Spleen (tissue), 11 donors: ENCODE data around the gene SERPINA9. TPM values are rescaled to one million over a fixed set of nuclear protein-coding genes. Genes with fewer than 3 reads are reported as not detected.
"Not testable (repeated sequence)": the region's sequence is repeated elsewhere in the genome, so short reads cannot be mapped to it uniquely, and the experiment has no call there.

ENCODE experiments used
- DNase-seq: peaks from one replicate; pipeline ENCODE4 v3.0.0-alpha.2; 2020
- H3K27ac ChIP-seq, 8 donors: fragments of 200-600 bp; sonication (generic) in 7 of 8; 1 replicate in 4 of 8; 2 replicates in 4 of 8; pipeline versions ENCODE4 v1.5.0 to v1.8.0; 2016 to 2021; ENCODE audit warnings: inconsistent platforms in 4 of 8, mild to moderate bottlenecking in 4 of 8, moderate library complexity in 1 of 8
- H3K27me3 ChIP-seq, 7 donors: fragments of 200-600 bp; sonication (generic) in 6 of 7; replicated peaks in 1 of 7; 1 replicate in 4 of 7; 2 replicates in 3 of 7; pipeline versions ENCODE4 v1.5.0 to v1.8.0; 2016 to 2021; ENCODE audit warnings: inconsistent platforms in 3 of 7, mild to moderate bottlenecking in 1 of 7
- H3K36me3 ChIP-seq, 6 donors: fragments of 200-600 bp; sonication (generic) in 5 of 6; 1 replicate in 4 of 6; 2 replicates in 2 of 6; pipeline versions ENCODE4 v1.5.0 to v1.8.0; 2016 to 2021; ENCODE audit warnings: inconsistent platforms in 2 of 6
- H3K4me1 ChIP-seq, 6 donors: fragments of 200-600 bp; sonication (generic) in 5 of 6; 1 replicate in 3 of 6; 2 replicates in 3 of 6; pipeline versions ENCODE4 v1.5.0 to v1.8.0; 2016 to 2021; ENCODE audit warnings: inconsistent platforms in 3 of 6
- H3K4me3 ChIP-seq, 8 donors: fragments of 200-600 bp; sonication (generic) in 7 of 8; 1 replicate in 4 of 8; 2 replicates in 4 of 8; pipeline versions ENCODE4 v1.5.0 to v1.8.0; 2016 to 2021; ENCODE audit warnings: inconsistent platforms in 4 of 8, mild to moderate bottlenecking in 4 of 8, moderate library complexity in 2 of 8
- H3K9me3 ChIP-seq, 8 donors: fragments of 200-600 bp; sonication (generic) in 7 of 8; 1 replicate in 4 of 8; 2 replicates in 4 of 8; pipeline versions ENCODE4 v1.5.0 to v1.8.0; 2016 to 2021; ENCODE audit warnings: inconsistent platforms in 4 of 8
- CTCF ChIP-seq, 11 experiments: fragments of 200-600 bp in 7 of 11; fragments of 450-650 bp in 4 of 11; sonication (generic) in 4 of 11; IDR thresholded peaks in 8 of 11; conservative IDR thresholded peaks in 3 of 11; 1 replicate in 7 of 11; 2 replicates in 4 of 11; pipeline versions ENCODE4 v1.4.0 to v1.8.0; 2016 to 2021; ENCODE audit warnings: antibody characterized with exemption in 11 of 11, inconsistent platforms in 4 of 11, mild to moderate bottlenecking in 1 of 11
- POLR2A ChIP-seq, 3 donors: fragments of 450-650 bp; IDR thresholded peaks; one replicate each; pipeline ENCODE4 v1.5.1; 2017; ENCODE audit warnings: antibody characterized with exemption in 3 of 3, mild to moderate bottlenecking in 1 of 3
- POLR2AphosphoS5 ChIP-seq, 3 donors: sonication (generic); formaldehyde crosslinking; IDR thresholded peaks; one replicate each; pipeline ENCODE4 v1.5.1; 2017; ENCODE audit warnings: antibody characterized with exemption in 3 of 3
- WGBS, 5 donors: extraction: QIAGEN DNeasy Blood & Tissue Kit in 3 of 5; methylation state at CpG; one replicate each; pipeline versions ENCODE4 v1.1.5 to v1.1.7; 2013 to 2018; 5-methylcytosine and 5-hydroxymethylcytosine counted together
- intact Hi-C: fragments of 100-400 bp; cut with DNase I; formaldehyde crosslinking; loops from one replicate; pipeline ENCODE4 v1.15.0; 2023; ENCODE audit warnings: low total_unique reads
- polyA plus RNA-seq, 3 donors: library from polyadenylated mRNA; stranded (reverse); fragments of 200-250 nt; gene quantifications; one replicate each; pipeline ENCODE4 v1.2.1, GENCODE V29; 2013
- total RNA-seq, 7 donors: library from RNA; depleted of rRNA in 3 of 7; stranded (reverse); fragments of >200 nt in 3 of 7; fragmentation: NEBNext Ultra II Directional in 4 of 7; extraction: Animal tissue kit (Norgen Biotek cat#: 25700) in 4 of 7; gene quantifications; one replicate each; pipeline versions ENCODE4 v1.1.0 to v1.2.1, GENCODE V29; 2016 to 2021
- donor health status: healthy with polysubstance abuse.
- donor health status: DM: no; HTN: no; CAD: no; lungs with moderate emphysema.
- donor health status: DM: no; HTN: no; CAD: no.
- donor health status: Bipolar disorder and iron deficiency.
- donor health status: healthy.
- donor health status: DM: no; HTN: no; CAD: no.
- donor health status: DM: yes; HTN: yes; CAD: no.

SERPINA9 gene
- total and polyA plus RNA-seq, 10 donors = 0.10 to 8.9 (median 0.65) TPM; not detected in 7

- no peak overlapping the region for H3K27ac ChIP-seq
- TF ChIP-seq POLR2AphosphoS5 (IDR thresholded peaks at IDR 0.05) (no peak), CTCF (IDR thresholded peaks at IDR 0.05 in 8 of 11, conservative IDR thresholded peaks at IDR 0.05 in 3 of 11) (no peak)
- H3K9me3 ChIP-seq = peaks cover 0 to 17% (median 9%) of the 10 kb centered on the region in 8 donors
- intact Hi-C loops = no loop called here
- DNase-seq = no peak
- H3K4me3 ChIP-seq = no peak overlapping the region
- peaks cover 0 to 41% (median 5%) of the 10 kb centered on the region in 7 donors for H3K27me3 ChIP-seq
- WGBS, 5 donors = 64 to 82% (median 74%) methylated on average over 7 of the region's 7 CpGs
- H3K4me1 ChIP-seq = peaks cover 6 to 16% (median 9%) of the 10 kb centered on the region in 6 donors
- no peaks in the 10 kb centered on the region for H3K36me3 ChIP-seq
These were observed 7.8 kb upstream of the SERPINA9 start for GRCh38 chr14:94483729-94484275.

GRCh38 chr14:94483071-94483451 lies 7.1 kb upstream of the SERPINA9 start:
- intact Hi-C loops = no loop called here
- no peak for TF ChIP-seq CTCF (IDR thresholded peaks at IDR 0.05 in 8 of 11, conservative IDR thresholded peaks at IDR 0.05 in 3 of 11)
- no peak for TF ChIP-seq POLR2AphosphoS5 (IDR thresholded peaks at IDR 0.05)
- no peak for TF ChIP-seq POLR2A (IDR thresholded peaks at IDR 0.05)
- no peak for DNase-seq
- Histone ChIP-seq H3K9me3 (peaks cover 0 to 25% (median 16%) of the 10 kb centered on the region in 8 donors), H3K27ac (no peak overlapping the region), H3K27me3 (peaks cover 0 to 40% (median 5%) of the 10 kb centered on the region in 7 donors), H3K36me3 (no peaks in the 10 kb centered on the region), H3K4me1 (peaks cover 6 to 16% (median 9%) of the 10 kb centered on the region in 6 donors), H3K4me3 (no peak overlapping the region)
- WGBS, 5 donors = 79 to 82% (median 81%) methylated on average over 10 of the region's 10 CpGs

GRCh38 chr14:94482132-94483070 lies 6.4 kb upstream of the SERPINA9 start:
- Histone ChIP-seq H3K9me3 (peaks cover 0 to 30% (median 19%) of the 10 kb centered on the region in 8 donors), H3K4me1 (peaks cover 6 to 16% (median 9%) of the 10 kb centered on the region in 6 donors), H3K27me3 (peaks cover 0 to 33% (median 5%) of the 10 kb centered on the region in 7 donors)
- H3K36me3 ChIP-seq, DNase-seq, H3K27ac ChIP-seq, intact Hi-C loops, H3K4me3 ChIP-seq: not testable (repeated sequence)
- WGBS, 5 donors = 80 to 90% (median 84%) methylated on average over 10 of the region's 10 CpGs

GRCh38 chr14:94481468-94482131 lies 5.6 kb upstream of the SERPINA9 start:
- intact Hi-C loops = no loop called here
- Histone ChIP-seq H3K36me3 (no peaks in the 10 kb centered on the region), H3K27ac (no peak overlapping the region), H3K27me3 (peaks cover 0 to 25% (median 2%) of the 10 kb centered on the region in 7 donors), H3K9me3 (peaks cover 0 to 38% (median 19%) of the 10 kb centered on the region in 8 donors), H3K4me3 (no peak overlapping the region), H3K4me1 (peaks cover 5 to 9% (median 8%) of the 10 kb centered on the region in 6 donors)
- 65 to 73% (median 69%) methylated on average over 4 to 5 of the region's 5 CpGs for WGBS, 5 donors
- no peak for DNase-seq
- TF ChIP-seq POLR2A (IDR thresholded peaks at IDR 0.05) = no peak
